ENCODE data around the gene CLIC4. TPM values are rescaled to one million over a fixed set of nuclear protein-coding genes. Genes with fewer than 3 reads are reported as not detected.
A peak's percentile ranks its signal among the peaks of the same experiment; 100 is the strongest.
"Not testable (repeated sequence)": the region's sequence is repeated elsewhere in the genome, so short reads cannot be mapped to it uniquely, and the experiment has no call there.

The CLIC4 gene
- total and polyA plus RNA-seq, 4 donors = 15.0 to 40.7 (median 28.4) TPM

DNA sequence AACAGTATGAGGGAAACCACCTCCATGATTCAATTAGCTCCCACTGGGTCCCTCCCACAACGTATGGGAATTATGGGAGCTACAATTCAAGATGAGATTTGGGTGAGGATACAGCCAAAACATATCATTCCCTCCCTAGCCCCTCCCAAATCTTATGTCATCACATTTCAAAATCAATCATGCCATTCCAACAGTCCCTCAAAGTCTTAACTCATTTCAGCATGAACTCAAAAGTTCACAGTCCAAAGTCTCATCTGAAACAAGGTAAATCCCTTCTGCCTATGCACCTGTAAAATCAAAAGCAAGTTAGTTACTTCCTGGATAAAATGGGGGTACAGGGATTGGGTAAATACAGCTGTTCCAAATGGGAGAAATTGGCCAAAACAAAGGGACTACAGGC is 146.1 kb downstream of the CLIC4 start:
- not testable (repeated sequence) for H3K27me3 ChIP-seq (ENCODE audit: control insufficient read depth in 4 of 4, insufficient read depth in 4 of 4, low read length in 3 of 4); DNase-seq (ENCODE audit: low spot score); H3K4me3 ChIP-seq (ENCODE audit: low read depth in 1 of 3, low read length in 3 of 3); H3K9me3 ChIP-seq (ENCODE audit: control insufficient read depth in 4 of 4, low read length in 3 of 4); H3K27ac ChIP-seq (ENCODE audit: low read depth in 1 of 2, low read length in 2 of 2); H3K36me3 ChIP-seq (ENCODE audit: control insufficient read depth in 4 of 4, insufficient read depth in 3 of 4, low read depth in 1 of 4, low read length in 3 of 4); H3K9ac ChIP-seq (ENCODE audit: low read depth in 1 of 2, low read length in 2 of 2)
- H3K4me1 ChIP-seq (ENCODE audit: control insufficient read depth in 4 of 4, insufficient read depth in 4 of 4, low read length in 3 of 4) = peaks cover 0 to 12% (median 8%) of the 10 kb centered on the region in 4 donors
- WGBS = 54% methylated on average over 1 of the region's 1 CpG
- peak; percentile 19 to 47 for TF ChIP-seq JUND (IDR thresholded peaks at IDR 0.05)
- TF ChIP-seq RXRA (IDR thresholded peaks at IDR 0.05) = peak; percentile 64 to 74
- peak; percentile 64 for TF ChIP-seq SP1 (IDR thresholded peaks at IDR 0.05)
- TF ChIP-seq HNF4G (IDR thresholded peaks at IDR 0.05) = peak; percentile 76
- peak; percentile 82 to 89 for TF ChIP-seq HNF4A (conservative IDR thresholded peaks at IDR 0.05)
- TF ChIP-seq YY1 (IDR thresholded peaks at IDR 0.05) = peak; percentile 11

GRCh38 chr1:24892188-24893153 is 147.2 kb downstream of the CLIC4 start:
- no peak overlapping the region for H3K27ac ChIP-seq (ENCODE audit: low read depth in 1 of 2, low read length in 2 of 2)
- 91% methylated on average over 1 of the region's 1 CpG for WGBS
- H3K27me3 ChIP-seq (ENCODE audit: control insufficient read depth in 4 of 4, insufficient read depth in 4 of 4, low read length in 3 of 4) = no peaks in the 10 kb centered on the region
- no peak overlapping the region for H3K9ac ChIP-seq (ENCODE audit: low read depth in 1 of 2, low read length in 2 of 2)
- DNase-seq (ENCODE audit: low spot score) = no peak
- H3K9me3 ChIP-seq (ENCODE audit: control insufficient read depth in 4 of 4, low read length in 3 of 4) = no peaks in the 10 kb centered on the region
- H3K4me1 ChIP-seq (ENCODE audit: control insufficient read depth in 4 of 4, insufficient read depth in 4 of 4, low read length in 3 of 4) = peaks cover 0 to 12% (median 8%) of the 10 kb centered on the region in 4 donors
- TF ChIP-seq HNF4G (IDR thresholded peaks at IDR 0.05) (no peak), FOXA1 (IDR thresholded peaks at IDR 0.05) (no peak), RAD21 (IDR thresholded peaks at IDR 0.05) (no peak), MAX (IDR thresholded peaks at IDR 0.05) (no peak), SP1 (IDR thresholded peaks at IDR 0.05) (no peak), HNF4A (conservative IDR thresholded peaks at IDR 0.05) (no peak), RXRA (IDR thresholded peaks at IDR 0.05) (no peak), FOXA2 (IDR thresholded peaks at IDR 0.05) (no peak), REST (IDR thresholded peaks at IDR 0.05) (no peak), NR2F2 (IDR thresholded peaks at IDR 0.05) (no peak), ZBTB33 (IDR thresholded peaks at IDR 0.05) (no peak), YY1 (IDR thresholded peaks at IDR 0.05) (no peak)
- TF ChIP-seq, protein P1, sequence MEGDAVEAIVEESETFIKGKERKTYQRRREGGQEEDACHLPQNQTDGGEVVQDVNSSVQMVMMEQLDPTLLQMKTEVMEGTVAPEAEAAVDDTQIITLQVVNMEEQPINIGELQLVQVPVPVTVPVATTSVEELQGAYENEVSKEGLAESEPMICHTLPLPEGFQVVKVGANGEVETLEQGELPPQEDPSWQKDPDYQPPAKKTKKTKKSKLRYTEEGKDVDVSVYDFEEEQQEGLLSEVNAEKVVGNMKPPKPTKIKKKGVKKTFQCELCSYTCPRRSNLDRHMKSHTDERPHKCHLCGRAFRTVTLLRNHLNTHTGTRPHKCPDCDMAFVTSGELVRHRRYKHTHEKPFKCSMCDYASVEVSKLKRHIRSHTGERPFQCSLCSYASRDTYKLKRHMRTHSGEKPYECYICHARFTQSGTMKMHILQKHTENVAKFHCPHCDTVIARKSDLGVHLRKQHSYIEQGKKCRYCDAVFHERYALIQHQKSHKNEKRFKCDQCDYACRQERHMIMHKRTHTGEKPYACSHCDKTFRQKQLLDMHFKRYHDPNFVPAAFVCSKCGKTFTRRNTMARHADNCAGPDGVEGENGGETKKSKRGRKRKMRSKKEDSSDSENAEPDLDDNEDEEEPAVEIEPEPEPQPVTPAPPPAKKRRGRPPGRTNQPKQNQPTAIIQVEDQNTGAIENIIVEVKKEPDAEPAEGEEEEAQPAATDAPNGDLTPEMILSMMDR (IDR thresholded peaks at IDR 0.05; ENCODE audit: low read depth, low read length, missing input control) = no peak
- H3K4me3 ChIP-seq (ENCODE audit: low read depth in 1 of 3, low read length in 3 of 3) = no peak overlapping the region
- no peaks in the 10 kb centered on the region for H3K36me3 ChIP-seq (ENCODE audit: control insufficient read depth in 4 of 4, insufficient read depth in 3 of 4, low read depth in 1 of 4, low read length in 3 of 4)
